K562 (cell line): ENCODE measurements around the gene AOC3. TPM values are rescaled to one million over a fixed set of nuclear protein-coding genes. Genes with fewer than 3 reads are reported as not detected.

ENCODE experiments used
- ATAC-seq: fragments of 200-7000 bp; cut with Tn5 transposase; 3 replicates; pipeline ENCODE4 v1.9.1; 2020; ENCODE audit warnings: moderate library complexity
- BruUV-seq: library from RNA; stranded (reverse); fragments of 400-500 nt; replicated peaks from 2 replicates; lab custom pipeline; 2021; lab: Mats Ljungman, UMichigan
- CTCF ChIA-PET: fragments of 300-600 bp; formaldehyde crosslinking; extraction: SDS; loops from one replicate; lab custom pipeline; 2021; ENCODE audit warnings: low intra/inter-chr PET ratio; lab: Yijun Ruan, JAX
- POLR2A ChIA-PET: fragments of 300-600, 350-650 bp; sonication (Branson Sonifier 250); formaldehyde crosslinking; extraction: SDS; loops from one replicate; lab custom pipeline; 2021; ENCODE audit warnings: antibody characterized with exemption, inconsistent platforms; lab: Yijun Ruan, JAX
- DNase-seq, 4 experiments: peaks; one replicate each; pipeline versions ENCODE4 v3.0.0 to v3.0.0-alpha.2; 2011 to 2018; ENCODE audit warnings: low spot score in 3 of 4, mixed read lengths in 3 of 4; ENCODE audit errors: extremely low read depth in 1 of 4
- FAIRE-seq: peaks from 2 replicates; lab custom pipeline; 2011; peaks lifted over from hg19 to GRCh38; lab: Jason Lieb, UNC
- H2AFZ ChIP-seq: 2 replicates; pipeline ENCODE4 v1.6.0; 2011; ENCODE audit warnings: low read depth, low read length, control low read depth, inconsistent platforms
- H3K27ac ChIP-seq: fragments of 200-600 bp; 3 replicates; pipeline ENCODE4 v1.8.0; 2011; ENCODE audit warnings: low read depth, mild to moderate bottlenecking, control low read depth, inconsistent platforms, low read length, moderate library complexity, mixed read lengths; ENCODE audit errors: extremely low read depth
- H3K27me3 ChIP-seq, 2 experiments: fragments of 300-600 bp in 1 of 2; 2 replicates in 1 of 2; 3 replicates in 1 of 2; pipeline versions ENCODE4 v1.6.0 to v1.8.0; 2011; ENCODE audit warnings: inconsistent platforms in 2 of 2, low read length in 2 of 2, mild to moderate bottlenecking in 1 of 2, mixed read lengths in 1 of 2, moderate library complexity in 1 of 2; ENCODE audit not compliant: control insufficient read depth in 2 of 2, insufficient read depth in 2 of 2
- H3K36me3 ChIP-seq: fragments of 300-600 bp; 3 replicates; pipeline ENCODE4 v1.8.0; 2011; ENCODE audit warnings: mild to moderate bottlenecking, low read length, inconsistent platforms; ENCODE audit not compliant: control insufficient read depth, insufficient read depth
- H3K4me1 ChIP-seq, 2 experiments: fragments of 200-600 bp in 1 of 2; replicated peaks in 1 of 2; 2 replicates in 1 of 2; 3 replicates in 1 of 2; pipeline versions ENCODE4 v1.5.1 to v1.8.0; 2011; ENCODE audit warnings: inconsistent platforms in 2 of 2, low read length in 2 of 2, mild to moderate bottlenecking in 1 of 2, mixed read lengths in 1 of 2, moderate library complexity in 1 of 2; ENCODE audit not compliant: control insufficient read depth in 2 of 2, insufficient read depth in 2 of 2
- H3K4me2 ChIP-seq: 2 replicates; pipeline ENCODE4 v1.6.1; 2011; ENCODE audit warnings: low read length, control low read depth, inconsistent platforms, mixed read lengths; ENCODE audit not compliant: insufficient read depth
- H3K4me3 ChIP-seq: fragments of 200-600 bp; sonication (generic), shearing (Covaris generic); 2 replicates; pipeline ENCODE4 v1.5.1; 2016; ENCODE audit warnings: control low read depth, inconsistent platforms
- H3K79me2 ChIP-seq: fragments of 200-600 bp; 3 replicates; pipeline ENCODE4 v1.8.0; 2011; ENCODE audit warnings: low read length, inconsistent platforms; ENCODE audit not compliant: control insufficient read depth, insufficient read depth
- H3K9ac ChIP-seq, 2 experiments: 2 replicates each; pipeline versions ENCODE4 v1.6.0 to v1.6.1; 2011; ENCODE audit warnings: low read depth in 2 of 2, low read length in 2 of 2, control low read depth in 1 of 2, inconsistent platforms in 1 of 2, mild to moderate bottlenecking in 1 of 2, mixed read lengths in 1 of 2; ENCODE audit not compliant: insufficient read depth in 1 of 2
- H3K9me1 ChIP-seq: one replicate; pipeline ENCODE4 v1.6.0; 2011; ENCODE audit warnings: inconsistent platforms, mild to moderate bottlenecking, low read length, moderate library complexity; ENCODE audit not compliant: control insufficient read depth, insufficient read depth
- H3K9me3 ChIP-seq: replicated peaks from 2 replicates; pipeline ENCODE4 v1.5.1; 2011; ENCODE audit warnings: low read depth, low read length, inconsistent platforms; ENCODE audit not compliant: control insufficient read depth, insufficient read depth
- H4K20me1 ChIP-seq: replicated peaks from 2 replicates; pipeline ENCODE4 v1.6.1; 2011; ENCODE audit warnings: low read length, inconsistent platforms, mixed read lengths; ENCODE audit not compliant: control insufficient read depth, insufficient read depth
- POLR2G ChIP-seq: fragments of 200-400 bp; formaldehyde crosslinking; IDR thresholded peaks from 2 replicates; pipeline ENCODE4 v1.6.1; 2017; ENCODE audit warnings: low read depth, mild to moderate bottlenecking, antibody characterized with exemption, low read length, moderate library complexity
- whole genome bisulfite sequencing: fragments of 100-300 bp; shearing (Covaris generic); methylation state at CpG from one replicate; pipeline ENCODE4 v1.1.6; 2016; ENCODE audit warnings: low coverage, mixed read lengths; ENCODE audit not compliant: insufficient coverage; ENCODE audit errors: missing lambda C conversion rate; 5-methylcytosine and 5-hydroxymethylcytosine counted together
- in situ Hi-C: fragments of 300-500 bp; cut with MboI; formaldehyde crosslinking; loops from 4 replicates; pipeline ENCODE4 v1.15.0; 2018; ENCODE audit warnings: inconsistent platforms, mixed read lengths
- intact Hi-C: fragments of 100-400 bp; cut with micrococcal nuclease; formaldehyde crosslinking; loops from 2 replicates; pipeline ENCODE4 v1.14.2; 2022
- polyA plus RNA-seq, 8 experiments: library from polyadenylated mRNA; depleted of rRNA in 4 of 8; stranded (reverse) in 5 of 8; unstranded in 3 of 8; fragments of >200 nt; fragmentation: Nextera tagmentation in 2 of 8; fragmentation: Illumina TruSeq in 1 of 8; extraction: Ambion mirVana in 2 of 8; extraction: Trizol in 1 of 8; gene quantifications; 2 replicates each; pipeline versions ENCODE4 v1.2.1 to v1.2.3, GENCODE V29; 2011 to 2014; ENCODE audit warnings: inconsistent platforms in 1 of 8, missing spikeins in 1 of 8
- total RNA-seq, 7 experiments: library from RNA; depleted of rRNA in 6 of 7; stranded (reverse); fragments of >200 nt in 6 of 7; fragmentation: Illumina TruSeq in 2 of 7; extraction: Trizol in 2 of 7; gene quantifications; 2 replicates each; pipeline versions ENCODE4 v1.2.1 to v1.2.3, GENCODE V29; 2011 to 2021; ENCODE audit warnings: low replicate concordance in 1 of 7
- TF ChIP-seq, protein P1 (sequence below): sonication (generic); formaldehyde crosslinking; IDR thresholded peaks from 2 replicates; pipeline ENCODE4 v1.8.0; 2022; ENCODE audit warnings: mild to moderate bottlenecking, missing genetic modification reagents

Gene AOC3
- total and polyA plus RNA-seq, 9 of the 15 experiments (the other 6 are each of a cell fraction or from before 2014, with no cell fraction given) = 0.09 to 0.42 (median 0.22) TPM; not detected in 3

DNA sequence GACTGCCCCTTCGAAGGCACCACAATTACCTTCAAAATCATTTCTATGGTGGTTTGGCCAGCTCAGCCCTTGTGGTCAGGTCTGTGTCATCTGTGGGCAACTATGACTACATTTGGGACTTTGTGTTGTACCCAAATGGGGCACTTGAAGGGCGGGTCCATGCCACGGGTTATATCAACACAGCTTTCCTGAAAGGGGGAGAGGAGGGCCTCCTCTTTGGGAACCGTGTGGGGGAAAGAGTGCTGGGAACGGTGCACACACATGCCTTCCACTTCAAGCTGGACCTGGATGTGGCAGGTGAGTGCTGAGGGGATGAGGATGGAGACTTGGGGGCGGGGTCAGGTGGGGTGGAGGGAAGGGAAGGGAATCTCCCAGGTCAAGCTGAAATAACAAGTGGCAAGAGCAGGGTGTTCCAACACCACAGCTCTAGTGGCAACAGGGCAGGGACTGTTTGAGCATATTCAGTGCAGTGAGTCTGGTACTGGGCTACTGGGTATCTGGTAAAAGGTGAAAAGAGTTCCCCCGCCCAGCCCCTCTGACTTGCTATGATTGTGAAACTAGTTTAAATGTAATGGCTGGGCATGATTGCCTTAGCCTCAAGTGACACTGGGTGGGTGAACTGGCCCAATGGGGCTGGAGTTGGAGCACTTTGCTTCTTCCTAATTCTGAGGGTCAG is 4.9 kb upstream of the AOC3 start:
- no peak overlapping the region for H3K27ac ChIP-seq
- FAIRE-seq = no peak
- in situ Hi-C loops = no loop called here
- H3K4me2 ChIP-seq = no peak overlapping the region
- no peak overlapping the region for H3K9ac ChIP-seq
- peaks cover 3 to 10% of the 10 kb centered on the region in 2 experiments; a peak in 3 of 5 replicates for H3K4me1 ChIP-seq
- ChIA-PET CTCF (interaction anchor here (1.1 to 4.7 kb wide), 2 partner anchors 87 to 92 kb away, joined by 3 to 37 read pairs; no protein-coding TSS in a partner anchor), POLR2A (interaction anchor here (0.6 to 1.8 kb wide), 7 partner anchors 9 to 103 kb away, joined by 3 to 6 read pairs (median 4); no protein-coding TSS in a partner anchor)
- H3K36me3 ChIP-seq = peaks cover 48% of the 10 kb centered on the region
- no peaks in the 10 kb centered on the region for H3K27me3 ChIP-seq
- 0 out of 2 replicates have a peak, but pooled peaks cover 2% of the 10 kb centered on the region for H4K20me1 ChIP-seq
- H3K9me1 ChIP-seq = no peaks in the 10 kb centered on the region
- no peak for DNase-seq
- no peaks in the 10 kb centered on the region; the same call in 2 of the 3 replicates for H3K79me2 ChIP-seq
- WGBS = 83% methylated on average over 6 of the region's 7 CpGs
- peak; percentile 10; the same call in 1 of the 2 replicates for TF ChIP-seq POLR2G
- TF ChIP-seq, protein P1, sequence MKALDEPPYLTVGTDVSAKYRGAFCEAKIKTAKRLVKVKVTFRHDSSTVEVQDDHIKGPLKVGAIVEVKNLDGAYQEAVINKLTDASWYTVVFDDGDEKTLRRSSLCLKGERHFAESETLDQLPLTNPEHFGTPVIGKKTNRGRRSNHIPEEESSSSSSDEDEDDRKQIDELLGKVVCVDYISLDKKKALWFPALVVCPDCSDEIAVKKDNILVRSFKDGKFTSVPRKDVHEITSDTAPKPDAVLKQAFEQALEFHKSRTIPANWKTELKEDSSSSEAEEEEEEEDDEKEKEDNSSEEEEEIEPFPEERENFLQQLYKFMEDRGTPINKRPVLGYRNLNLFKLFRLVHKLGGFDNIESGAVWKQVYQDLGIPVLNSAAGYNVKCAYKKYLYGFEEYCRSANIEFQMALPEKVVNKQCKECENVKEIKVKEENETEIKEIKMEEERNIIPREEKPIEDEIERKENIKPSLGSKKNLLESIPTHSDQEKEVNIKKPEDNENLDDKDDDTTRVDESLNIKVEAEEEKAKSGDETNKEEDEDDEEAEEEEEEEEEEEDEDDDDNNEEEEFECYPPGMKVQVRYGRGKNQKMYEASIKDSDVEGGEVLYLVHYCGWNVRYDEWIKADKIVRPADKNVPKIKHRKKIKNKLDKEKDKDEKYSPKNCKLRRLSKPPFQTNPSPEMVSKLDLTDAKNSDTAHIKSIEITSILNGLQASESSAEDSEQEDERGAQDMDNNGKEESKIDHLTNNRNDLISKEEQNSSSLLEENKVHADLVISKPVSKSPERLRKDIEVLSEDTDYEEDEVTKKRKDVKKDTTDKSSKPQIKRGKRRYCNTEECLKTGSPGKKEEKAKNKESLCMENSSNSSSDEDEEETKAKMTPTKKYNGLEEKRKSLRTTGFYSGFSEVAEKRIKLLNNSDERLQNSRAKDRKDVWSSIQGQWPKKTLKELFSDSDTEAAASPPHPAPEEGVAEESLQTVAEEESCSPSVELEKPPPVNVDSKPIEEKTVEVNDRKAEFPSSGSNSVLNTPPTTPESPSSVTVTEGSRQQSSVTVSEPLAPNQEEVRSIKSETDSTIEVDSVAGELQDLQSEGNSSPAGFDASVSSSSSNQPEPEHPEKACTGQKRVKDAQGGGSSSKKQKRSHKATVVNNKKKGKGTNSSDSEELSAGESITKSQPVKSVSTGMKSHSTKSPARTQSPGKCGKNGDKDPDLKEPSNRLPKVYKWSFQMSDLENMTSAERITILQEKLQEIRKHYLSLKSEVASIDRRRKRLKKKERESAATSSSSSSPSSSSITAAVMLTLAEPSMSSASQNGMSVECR (CRISPR knock-in tag) = no peak
- TF ChIP-seq, all 486 proteins: peak for 1
- intact Hi-C loops = no loop called here
- BruUV-seq = no TSS peak
- no peak overlapping the region for H3K4me3 ChIP-seq
- ATAC-seq = no peak
- H2AFZ ChIP-seq = no peak overlapping the region
- no peaks in the 10 kb centered on the region for H3K9me3 ChIP-seq
